A549 (cell line): ENCODE data around the gene CASTOR2. TPM values are rescaled to one million over a fixed set of nuclear protein-coding genes. Genes with fewer than 3 reads are reported as not detected.
A peak's percentile ranks its signal among the peaks of the same experiment; 100 is the strongest.
"Not testable (repeated sequence)": the region's sequence is repeated elsewhere in the genome, so short reads cannot be mapped to it uniquely, and the experiment has no call there.

ENCODE experiments used
- ATAC-seq, 2 experiments: fragments of 200-7000 bp in 1 of 2; fragments of >200 bp in 1 of 2; cut with Nextera tagmentation in 1 of 2; cut with Tn5 transposase in 1 of 2; 3 replicates each; pipeline versions ENCODE4 v1.8.0 to v1.9.1; 2018 to 2020; ENCODE audit warnings: mild to moderate bottlenecking in 1 of 2, moderate library complexity in 1 of 2
- CTCF ChIA-PET: fragments of 300-600 bp; sonication (Branson Sonifier 250); formaldehyde crosslinking; extraction: SDS; loops from one replicate; lab custom pipeline; 2021; ENCODE audit warnings: antibody characterized with exemption, inconsistent platforms; lab: Yijun Ruan, JAX
- POLR2A ChIA-PET: fragments of 350-600 bp; formaldehyde crosslinking; extraction: SDS; loops from one replicate; lab custom pipeline; 2021; ENCODE audit warnings: antibody characterized with exemption, inconsistent platforms; lab: Yijun Ruan, JAX
- DNase-seq, 2 experiments: peaks; one replicate each; pipeline versions ENCODE4 v3.0.0 to v3.0.0-alpha.2; 2011 to 2016; ENCODE audit warnings: low read depth in 1 of 2, low spot score in 1 of 2
- FAIRE-seq: peaks from 2 replicates; lab custom pipeline; 2011; peaks lifted over from hg19 to GRCh38; lab: Jason Lieb, UNC
- H3K27ac ChIP-seq, 2 experiments: fragments of >200 bp; sonication (Bioruptor Twin); formaldehyde crosslinking; 3 replicates each; pipeline ENCODE4 v1.5.1; 2016 to 2017
- H3K4me1 ChIP-seq: fragments of >200 bp; sonication (Bioruptor Twin); formaldehyde crosslinking; 3 replicates; pipeline ENCODE4 v1.6.1; 2016
- H3K4me2 ChIP-seq: fragments of >200 bp; sonication (Bioruptor Twin); formaldehyde crosslinking; 3 replicates; pipeline ENCODE4 v1.6.1; 2016
- H3K4me3 ChIP-seq: fragments of >200 bp; sonication (Bioruptor Twin); formaldehyde crosslinking; 3 replicates; pipeline ENCODE4 v1.5.1; 2016
- H3K9me3 ChIP-seq: fragments of >200 bp; sonication (Bioruptor Twin); formaldehyde crosslinking; 3 replicates; pipeline ENCODE4 v1.6.1; 2016
- ATOH8 ChIP-seq: fragments of 250-450 bp; sonication (Bioruptor Pico); IDR thresholded peaks from 2 replicates; pipeline ENCODE4 v1.5.0; 2020; ENCODE audit warnings: low read depth, mild to moderate bottlenecking, moderate library complexity
- EP300 ChIP-seq, 2 experiments: fragments of >200 bp; sonication (Bioruptor Twin); formaldehyde crosslinking; IDR thresholded peaks; 2 replicates in 1 of 2; 3 replicates in 1 of 2; pipeline ENCODE4 v1.6.1; 2016 to 2017
- FOSL2 ChIP-seq, 2 experiments: fragments of 450-650 bp in 1 of 2; fragments of >200 bp in 1 of 2; sonication (Bioruptor Twin) in 1 of 2; formaldehyde crosslinking; IDR thresholded peaks; 2 replicates each; pipeline versions ENCODE4 v1.5.0 to v1.6.1; 2016 to 2020; ENCODE audit warnings: mild to moderate bottlenecking in 1 of 2, moderate library complexity in 1 of 2
- HMGXB4 ChIP-seq: fragments of 250-450 bp; sonication (Bioruptor Pico); IDR thresholded peaks from 2 replicates; pipeline ENCODE4 v1.5.0; 2021; ENCODE audit warnings: mild to moderate bottlenecking, moderate library complexity, borderline replicate concordance
- MAFK ChIP-seq: fragments of 450-650 bp; IDR thresholded peaks from 2 replicates; pipeline ENCODE4 v1.6.1; 2014; ENCODE audit not compliant: partially characterized antibody
- MAX ChIP-seq: IDR thresholded peaks from 2 replicates; pipeline ENCODE4 v1.6.1; 2012
- NFE2L2 ChIP-seq: fragments of 150-350 bp; conservative IDR thresholded peaks from 2 replicates; pipeline ENCODE4 v1.6.1; 2014; ENCODE audit warnings: low read length
- NR3C1 ChIP-seq: fragments of >200 bp; sonication (Bioruptor Twin); formaldehyde crosslinking; IDR thresholded peaks from 3 replicates; pipeline ENCODE4 v1.6.1; 2017
- RAD21 ChIP-seq, 2 experiments: fragments of >200 bp in 1 of 2; sonication (Bioruptor Twin) in 1 of 2; formaldehyde crosslinking in 1 of 2; IDR thresholded peaks in 1 of 2; conservative IDR thresholded peaks in 1 of 2; 2 replicates in 1 of 2; 3 replicates in 1 of 2; pipeline ENCODE4 v1.6.1; 2012 to 2018; ENCODE audit warnings: inconsistent platforms in 1 of 2
- ZFP36 ChIP-seq: fragments of 450-650 bp; IDR thresholded peaks from 2 replicates; pipeline ENCODE4 v1.6.1; 2014; ENCODE audit warnings: borderline replicate concordance; ENCODE audit not compliant: partially characterized antibody
- ZSCAN20 ChIP-seq: fragments of 250-450 bp; sonication (Bioruptor Pico); IDR thresholded peaks from 2 replicates; pipeline ENCODE4 v1.8.0; 2022; ENCODE audit warnings: mild to moderate bottlenecking, moderate library complexity
- WGBS: methylation state at CpG from one replicate; pipeline ENCODE4 v1.1.6; 2017; ENCODE audit errors: missing lambda C conversion rate; 5-methylcytosine and 5-hydroxymethylcytosine counted together
- polyA plus RNA-seq, 4 experiments: library from polyadenylated mRNA; depleted of rRNA in 3 of 4; stranded (reverse); fragments of >200 nt; fragmentation: RNase III in 1 of 4; extraction: RNeasy Plus Mini Kit Qiagen cat#74134 plus additional on column Dnase treatment in 1 of 4; gene quantifications; 2 replicates in 3 of 4; 3 replicates in 1 of 4; pipeline ENCODE4 v1.2.3, GENCODE V29; 2011 to 2017

CASTOR2 gene
- polyA plus RNA-seq, 2 of the 4 experiments (the other 2 are of a cell fraction) = 5.2 to 6.0 TPM

GRCh38 chr7:74988436-74988835 is 23.9 kb downstream of the CASTOR2 start:
- H3K4me2 ChIP-seq, H3K9me3 ChIP-seq, CTCF ChIA-PET, POLR2A ChIA-PET, DNase-seq, FAIRE-seq, H3K4me3 ChIP-seq, H3K27ac ChIP-seq, ATAC-seq: not testable (repeated sequence)
- TF ChIP-seq MAFK = peak; percentile 84
- peaks cover 41% of the 10 kb centered on the region for H3K4me1 ChIP-seq
- WGBS = 89% methylated on average over 9 of the region's 9 CpGs

GRCh38 chr7:74993121-74993520 is 28.6 kb downstream of the CASTOR2 start:
- peak overlapping the region; percentile 80 to 90 for H3K27ac ChIP-seq
- no peaks in the 10 kb centered on the region for H3K9me3 ChIP-seq
- no peak for FAIRE-seq
- no peak for ATAC-seq
- CTCF ChIA-PET = interaction anchor here (1.4 kb wide), 1 partner anchor 54 kb away, joined by 7 read pairs; no protein-coding TSS in a partner anchor
- DNase-seq = no peak
- H3K4me3 ChIP-seq = no peak overlapping the region
- H3K4me1 ChIP-seq = peaks cover 76% of the 10 kb centered on the region
- TF ChIP-seq ATOH8 (CRISPR knock-in tag) = no peak
- TF ChIP-seq RAD21 (conservative IDR thresholded peaks at IDR 0.05 in 1 of 2, IDR thresholded peaks at IDR 0.05 in 1 of 2) = no peak
- no peak for TF ChIP-seq NR3C1
- TF ChIP-seq ZFP36 = peak; percentile 38
- TF ChIP-seq ZSCAN20 (CRISPR knock-in tag) = no peak
- TF ChIP-seq HMGXB4 (CRISPR knock-in tag) = no peak
- TF ChIP-seq, all 56 proteins: peak for 1
- POLR2A ChIA-PET = no interaction called here
- peak overlapping the region; percentile 61 for H3K4me2 ChIP-seq
- 60% methylated on average over 4 of the region's 4 CpGs for WGBS

- H3K27ac ChIP-seq = peak overlapping the region; percentile 82 to 90
- WGBS = 39% methylated on average over 17 of the region's 17 CpGs
- DNase-seq (peak in 1 of 2 experiments; percentile 85), ATAC-seq (peak; percentile 60 to 68)
- H3K9me3 ChIP-seq, CTCF ChIA-PET, POLR2A ChIA-PET, H3K4me3 ChIP-seq, FAIRE-seq: not testable (repeated sequence)
- peak overlapping the region; percentile 50 for H3K4me2 ChIP-seq
- TF ChIP-seq MAX (peak; percentile 68; the same call in 1 of the 2 replicates), EP300 (IDR thresholded peaks at IDR 0.05) (peak in 1 of 2 experiments; percentile 45; a peak in 1 of 5 replicates)
- H3K4me1 ChIP-seq = peaks cover 78% of the 10 kb centered on the region
Measured at GRCh38 chr7:74994869-74995543, 30.5 kb downstream of the CASTOR2 start.

- WGBS = 31% methylated on average over 5 of the region's 5 CpGs
- H3K4me2 ChIP-seq = peak overlapping the region; percentile 50
- peak in 1 of 2 experiments; percentile 68 for DNase-seq
- H3K27ac ChIP-seq = peak overlapping the region; percentile 82 to 90
- POLR2A ChIA-PET, FAIRE-seq, ATAC-seq, H3K4me3 ChIP-seq, H3K9me3 ChIP-seq: not testable (repeated sequence)
- H3K4me1 ChIP-seq = peaks cover 76% of the 10 kb centered on the region
- CTCF ChIA-PET = interaction anchor here (1.2 kb wide), 1 partner anchor 50 kb away, joined by 5 read pairs; no protein-coding TSS in a partner anchor
Measured at GRCh38 chr7:74996361-74996760, 31.9 kb downstream of the CASTOR2 start.

GRCh38 chr7:74997811-74998210 is 33.3 kb downstream of the CASTOR2 start:
- POLR2A ChIA-PET; FAIRE-seq; H3K9me3 ChIP-seq; ATAC-seq; H3K4me3 ChIP-seq; TF ChIP-seq FOSL2 (IDR thresholded peaks at IDR 0.05): not testable (repeated sequence)
- CTCF ChIA-PET = interaction anchor here (0.6 to 1.0 kb wide), 2 partner anchors 48 to 654 kb away, joined by 3 to 5 read pairs; no protein-coding TSS in a partner anchor
- DNase-seq = peak in 1 of 2 experiments; percentile 35
- Histone ChIP-seq H3K27ac (peak overlapping the region; percentile 82 to 90), H3K4me2 (peak overlapping the region; percentile 42; the same call in 2 of the 3 replicates), H3K4me1 (peaks cover 65% of the 10 kb centered on the region)
- TF ChIP-seq FOSL2 (CRISPR knock-in tag; IDR thresholded peaks at IDR 0.05) (peak; percentile 19; the same call in 1 of the 2 replicates), NFE2L2 (peak; percentile 89), MAFK (peak; percentile 91)
- 64% methylated on average over 8 of the region's 8 CpGs for WGBS

GRCh38 chr7:75001356-75001755 is 36.9 kb downstream of the CASTOR2 start:
- FAIRE-seq, H3K4me3 ChIP-seq, POLR2A ChIA-PET, H3K9me3 ChIP-seq: not testable (repeated sequence)
- ATAC-seq = peak; percentile 43 to 50; a peak in 3 of 6 replicates
- peak overlapping the region in 1 of 2 experiments; percentile 68; a peak in 4 of 6 replicates for H3K27ac ChIP-seq
- DNase-seq = peak in 1 of 2 experiments; percentile 40
- WGBS = 64% methylated on average over 8 of the region's 8 CpGs
- CTCF ChIA-PET = interaction anchor here (0.6 kb wide), 1 partner anchor 45 kb away, joined by 3 read pairs; no protein-coding TSS in a partner anchor
- H3K4me1 ChIP-seq = peaks cover 44% of the 10 kb centered on the region
- H3K4me2 ChIP-seq = peak overlapping the region; percentile 39; the same call in 1 of the 3 replicates
